WTC11 (cell line): ENCODE measurements around the gene CBX7. TPM values are rescaled to one million over a fixed set of nuclear protein-coding genes. Genes with fewer than 3 reads are reported as not detected.

Experiments
- ATAC-seq: fragments of 200-7000 bp; cut with Tn5 transposase; 2 replicates; pipeline ENCODE4 v1.10.0; 2021; ENCODE audit warnings: mild to moderate bottlenecking, moderate library complexity
- CTCF ChIA-PET: fragments of 300-600 bp; sonication (Branson Sonifier 250); formaldehyde crosslinking; loops from one replicate; lab custom pipeline; 2021; ENCODE audit warnings: antibody characterized with exemption; lab: Charles Lee
- POLR2A ChIA-PET: fragments of 350-600 bp; sonication (Branson Sonifier 250); formaldehyde crosslinking; loops from one replicate; lab custom pipeline; 2021; ENCODE audit warnings: antibody characterized with exemption; lab: Charles Lee
- DNase-seq: peaks from one replicate; pipeline ENCODE4 v3.0.0; 2021; ENCODE audit warnings: low spot score
- H3K27ac Mint-ChIP-seq: 2 replicates; pipeline ENCODE4 v1.8.0; 2021; ENCODE audit warnings: mixed read lengths
- H3K27me3 Mint-ChIP-seq: 2 replicates; pipeline ENCODE4 v1.8.0; 2021; ENCODE audit warnings: low read depth, mild to moderate bottlenecking, moderate library complexity, mixed read lengths
- H3K36me3 Mint-ChIP-seq: 2 replicates; pipeline ENCODE4 v1.8.0; 2021; ENCODE audit warnings: mixed read lengths
- H3K4me1 Mint-ChIP-seq: 2 replicates; pipeline ENCODE4 v1.8.0; 2022; ENCODE audit warnings: mixed read lengths
- H3K4me3 Mint-ChIP-seq: 2 replicates; pipeline ENCODE4 v1.8.0; 2021; ENCODE audit warnings: mild to moderate bottlenecking, moderate library complexity, mixed read lengths
- H3K9me3 Mint-ChIP-seq: 2 replicates; pipeline ENCODE4 v1.8.0; 2021; ENCODE audit warnings: mixed read lengths
- EMX1 ChIP-seq: fragments of 250-450 bp; sonication (Bioruptor Pico); IDR thresholded peaks from 2 replicates; pipeline ENCODE4 v1.8.0; 2021; ENCODE audit warnings: mild to moderate bottlenecking
- FOXJ3 ChIP-seq: sonication (generic); formaldehyde crosslinking; IDR thresholded peaks from 2 replicates; pipeline ENCODE4 v1.9.0; 2021; ENCODE audit warnings: missing genetic modification reagents, mild to moderate bottlenecking, borderline replicate concordance
- FOXP1 ChIP-seq: sonication (generic); formaldehyde crosslinking; IDR thresholded peaks from 2 replicates; pipeline ENCODE4 v1.8.0; 2022; ENCODE audit warnings: missing genetic modification reagents, mild to moderate bottlenecking, moderate library complexity, borderline replicate concordance
- GABPB1 ChIP-seq: sonication (generic); formaldehyde crosslinking; IDR thresholded peaks from 2 replicates; pipeline ENCODE4 v1.8.1; 2023; ENCODE audit warnings: mild to moderate bottlenecking, missing genetic modification reagents
- IRF1 ChIP-seq: sonication (generic); formaldehyde crosslinking; IDR thresholded peaks from 2 replicates; pipeline ENCODE4 v1.8.0; 2023; ENCODE audit warnings: missing genetic modification reagents
- IRF2 ChIP-seq: sonication (generic); formaldehyde crosslinking; IDR thresholded peaks from 2 replicates; pipeline ENCODE4 v1.8.0; 2022; ENCODE audit warnings: low read depth, missing genetic modification reagents, borderline replicate concordance
- MYBL2 ChIP-seq: sonication (generic); formaldehyde crosslinking; IDR thresholded peaks from 2 replicates; pipeline ENCODE4 v1.8.1; 2023; ENCODE audit warnings: mild to moderate bottlenecking, moderate library complexity, missing genetic modification reagents
- NR2C2 ChIP-seq: sonication (generic); formaldehyde crosslinking; IDR thresholded peaks from 2 replicates; pipeline ENCODE4 v1.8.0; 2022; ENCODE audit warnings: mild to moderate bottlenecking, missing genetic modification reagents
- PRRX2 ChIP-seq: fragments of 250-450 bp; sonication (Bioruptor Pico); IDR thresholded peaks from 2 replicates; pipeline ENCODE4 v1.8.0; 2021; ENCODE audit warnings: mild to moderate bottlenecking
- SOX15 ChIP-seq: fragments of 250-450 bp; sonication (Bioruptor Pico); IDR thresholded peaks from 2 replicates; pipeline ENCODE4 v1.9.0; 2021; ENCODE audit warnings: mild to moderate bottlenecking
- SP1 ChIP-seq: sonication (generic); formaldehyde crosslinking; conservative IDR thresholded peaks from 2 replicates; pipeline ENCODE4 v1.8.1; 2022; ENCODE audit warnings: missing genetic modification reagents
- TEAD1 ChIP-seq: sonication (generic); formaldehyde crosslinking; IDR thresholded peaks from 2 replicates; pipeline ENCODE4 v1.8.0; 2022; ENCODE audit warnings: mild to moderate bottlenecking, missing genetic modification reagents
- TEAD4 ChIP-seq: sonication (generic); formaldehyde crosslinking; IDR thresholded peaks from 2 replicates; pipeline ENCODE4 v1.8.0; 2022; ENCODE audit warnings: mild to moderate bottlenecking, missing genetic modification reagents
- ZMAT4 ChIP-seq: fragments of 250-450 bp; sonication (Bioruptor Pico); IDR thresholded peaks from 2 replicates; pipeline ENCODE4 v1.9.0; 2021; ENCODE audit warnings: mild to moderate bottlenecking
- ZNF232 ChIP-seq: sonication (generic); formaldehyde crosslinking; IDR thresholded peaks from 2 replicates; pipeline ENCODE4 v1.8.0; 2022; ENCODE audit warnings: mild to moderate bottlenecking, missing genetic modification reagents
- ZSCAN18 ChIP-seq: fragments of 250-450 bp; sonication (Bioruptor Pico); IDR thresholded peaks from 2 replicates; pipeline ENCODE4 v2.1.2; 2022; ENCODE audit warnings: mild to moderate bottlenecking, moderate library complexity
- total RNA-seq: library from RNA; stranded (reverse); gene quantifications from 3 replicates; pipeline ENCODE4 v1.2.3, GENCODE V29; 2021
- TF ChIP-seq, protein P1 (sequence below): fragments of 250-450 bp; sonication (Bioruptor Pico); IDR thresholded peaks from 2 replicates; pipeline ENCODE4 v1.9.0; 2021; ENCODE audit warnings: moderate library complexity, mild to moderate bottlenecking, inconsistent platforms, borderline replicate concordance
- TF ChIP-seq, protein P2 (sequence below): sonication (generic); formaldehyde crosslinking; IDR thresholded peaks from 2 replicates; pipeline ENCODE4 v1.8.0; 2022; ENCODE audit warnings: mild to moderate bottlenecking, missing genetic modification reagents
- TF ChIP-seq, protein P3 (sequence below): sonication (generic); formaldehyde crosslinking; IDR thresholded peaks from 2 replicates; pipeline ENCODE4 v1.8.1; 2022; ENCODE audit warnings: mild to moderate bottlenecking, missing genetic modification reagents, moderate library complexity, borderline replicate concordance
- TF ChIP-seq, protein P4 (sequence below): sonication (generic); formaldehyde crosslinking; IDR thresholded peaks from 2 replicates; pipeline ENCODE4 v1.8.1; 2023; ENCODE audit warnings: mild to moderate bottlenecking, missing genetic modification reagents, moderate library complexity

Gene CBX7
- total RNA-seq, 1 experiment from 2014 or later = 10.6 TPM

GRCh38 chr22:39155421-39155820, 2.9 kb upstream of the CBX7 start (continued):
- TF ChIP-seq MYBL2 (no peak), SOX15 (CRISPR knock-in tag) (no peak), FOXJ3 (CRISPR knock-in tag) (no peak), EMX1 (CRISPR knock-in tag) (no peak), PRRX2 (no peak), GABPB1 (CRISPR knock-in tag) (no peak), ZMAT4 (CRISPR knock-in tag) (no peak)
- TF ChIP-seq, protein P1, sequence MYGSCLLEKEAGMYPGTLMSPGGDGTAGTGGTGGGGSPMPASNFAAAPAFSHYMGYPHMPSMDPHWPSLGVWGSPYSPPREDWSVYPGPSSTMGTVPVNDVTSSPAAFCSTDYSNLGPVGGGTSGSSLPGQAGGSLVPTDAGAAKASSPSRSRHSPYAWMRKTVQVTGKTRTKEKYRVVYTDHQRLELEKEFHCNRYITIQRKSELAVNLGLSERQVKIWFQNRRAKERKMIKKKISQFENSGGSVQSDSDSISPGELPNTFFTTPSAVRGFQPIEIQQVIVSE (CRISPR knock-in tag) = no peak
- TF ChIP-seq, protein P2, sequence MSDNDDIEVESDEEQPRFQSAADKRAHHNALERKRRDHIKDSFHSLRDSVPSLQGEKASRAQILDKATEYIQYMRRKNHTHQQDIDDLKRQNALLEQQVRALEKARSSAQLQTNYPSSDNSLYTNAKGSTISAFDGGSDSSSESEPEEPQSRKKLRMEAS (CRISPR knock-in tag) = no peak
- TF ChIP-seq, protein P3, sequence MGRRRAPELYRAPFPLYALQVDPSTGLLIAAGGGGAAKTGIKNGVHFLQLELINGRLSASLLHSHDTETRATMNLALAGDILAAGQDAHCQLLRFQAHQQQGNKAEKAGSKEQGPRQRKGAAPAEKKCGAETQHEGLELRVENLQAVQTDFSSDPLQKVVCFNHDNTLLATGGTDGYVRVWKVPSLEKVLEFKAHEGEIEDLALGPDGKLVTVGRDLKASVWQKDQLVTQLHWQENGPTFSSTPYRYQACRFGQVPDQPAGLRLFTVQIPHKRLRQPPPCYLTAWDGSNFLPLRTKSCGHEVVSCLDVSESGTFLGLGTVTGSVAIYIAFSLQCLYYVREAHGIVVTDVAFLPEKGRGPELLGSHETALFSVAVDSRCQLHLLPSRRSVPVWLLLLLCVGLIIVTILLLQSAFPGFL = no peak

DNA sequence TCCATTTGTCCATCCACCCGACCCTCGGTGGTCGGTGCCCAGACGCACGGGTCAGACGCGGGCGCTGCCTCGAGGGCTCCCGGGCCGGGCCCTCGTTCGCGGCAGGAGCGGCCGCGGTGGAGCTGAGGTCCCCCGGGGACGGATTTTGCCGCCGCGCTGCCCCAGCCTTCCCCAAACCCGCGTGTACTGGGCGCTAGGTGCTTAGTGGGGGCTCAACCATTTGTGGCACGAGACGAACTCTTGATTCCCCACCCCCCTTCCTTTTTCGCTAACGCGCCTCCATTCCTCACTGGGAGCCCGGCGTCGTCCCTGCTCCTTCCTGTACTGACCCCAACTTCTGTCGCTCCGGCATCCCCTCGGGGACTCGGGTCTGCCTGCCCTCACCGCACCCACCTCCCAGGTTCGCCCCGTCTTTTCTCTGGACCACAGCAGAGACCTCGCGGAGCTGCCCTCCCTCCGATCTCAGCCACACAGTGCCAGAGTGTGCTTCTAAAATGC, 789 bp upstream of the CBX7 start:
- H3K9me3 Mint-ChIP-seq = no peaks in the 10 kb centered on the region
- no peaks in the 10 kb centered on the region for H3K36me3 Mint-ChIP-seq
- H3K27ac Mint-ChIP-seq = no peak overlapping the region
- CTCF ChIA-PET = interaction anchor here (1.0 to 3.0 kb wide), 6 partner anchors 16 to 283 kb away, joined by 4 to 16 read pairs (median 7); no protein-coding TSS in a partner anchor
- POLR2A ChIA-PET = interaction anchor here (0.9 to 1.2 kb wide), 2 partner anchors 166 to 281 kb away, joined by 3 to 4 read pairs; partner anchors contain the start of genes CBX6 and RPL3
- peak; percentile 72; the same call in 1 of the 2 replicates for TF ChIP-seq FOXP1 (CRISPR knock-in tag)
- TF ChIP-seq, protein P4, sequence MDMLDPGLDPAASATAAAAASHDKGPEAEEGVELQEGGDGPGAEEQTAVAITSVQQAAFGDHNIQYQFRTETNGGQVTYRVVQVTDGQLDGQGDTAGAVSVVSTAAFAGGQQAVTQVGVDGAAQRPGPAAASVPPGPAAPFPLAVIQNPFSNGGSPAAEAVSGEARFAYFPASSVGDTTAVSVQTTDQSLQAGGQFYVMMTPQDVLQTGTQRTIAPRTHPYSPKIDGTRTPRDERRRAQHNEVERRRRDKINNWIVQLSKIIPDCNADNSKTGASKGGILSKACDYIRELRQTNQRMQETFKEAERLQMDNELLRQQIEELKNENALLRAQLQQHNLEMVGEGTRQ (CRISPR knock-in tag) = no peak
- TF ChIP-seq IRF2 (CRISPR knock-in tag) = no peak
- no peak for TF ChIP-seq SP1 (CRISPR knock-in tag)
- 0 out of 2 replicates have a peak, but pooled peaks have one; percentile 37 for TF ChIP-seq IRF1 (CRISPR knock-in tag)
- no peak for TF ChIP-seq ZSCAN18 (CRISPR knock-in tag)
- 0 out of 2 replicates have a peak, but pooled peaks have one; percentile 12 for TF ChIP-seq TEAD1 (CRISPR knock-in tag)
- TF ChIP-seq, protein P2 (CRISPR knock-in tag) = 0 out of 2 replicates have a peak, but pooled peaks have one; percentile 47
- TF ChIP-seq NR2C2 (CRISPR knock-in tag) = no peak
- 0 out of 2 replicates have a peak, but pooled peaks have one; percentile 22 for TF ChIP-seq ZNF232 (CRISPR knock-in tag)
- TF ChIP-seq TEAD4 = no peak
- DNase-seq = no peak
- H3K27me3 Mint-ChIP-seq = peaks cover 42% of the 10 kb centered on the region
- H3K4me3 Mint-ChIP-seq = peak overlapping the region; percentile 71
- ATAC-seq = peak; percentile 2
- peaks cover 26% of the 10 kb centered on the region for H3K4me1 Mint-ChIP-seq
